Right kidney (tissue), 1 donor: ENCODE measurements around the gene ACOXL.

ENCODE experiments used
- DNase-seq: peaks from one replicate; pipeline ENCODE4 v3.0.0-alpha.2; 2016

The ACOXL gene

DNA sequence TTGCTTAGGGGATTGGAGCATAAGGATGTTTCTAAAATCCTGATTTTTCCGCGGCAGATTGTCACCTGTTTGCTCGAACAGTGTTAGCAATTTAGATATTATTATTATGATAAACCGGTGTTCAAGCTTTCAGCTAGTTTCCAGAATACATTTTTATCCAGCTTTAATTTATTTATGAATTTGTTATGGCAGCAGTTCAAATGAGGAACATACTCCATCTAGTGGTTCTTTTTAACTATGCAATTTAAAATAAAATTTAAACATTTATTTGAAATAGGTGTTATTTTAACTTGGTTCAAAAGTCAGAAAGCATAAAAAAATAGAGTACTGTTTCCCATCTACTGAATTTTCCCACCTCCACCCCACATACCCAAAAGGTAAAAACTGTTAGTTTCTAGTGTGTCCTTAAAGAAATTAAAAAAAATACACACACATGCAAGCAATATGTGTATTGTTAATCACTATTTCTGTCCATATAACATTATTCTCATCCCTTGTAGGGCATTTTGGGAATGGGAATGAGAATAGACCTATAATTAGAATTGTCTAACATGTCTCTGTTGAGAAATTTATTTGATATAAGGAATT lies 23.2 kb downstream of the ACOXL start:
- DNase-seq, result no peak

- no peak for DNase-seq
These were observed 27.0 kb downstream of the ACOXL start for GRCh38 chr2:110759411-110759810.

DNA sequence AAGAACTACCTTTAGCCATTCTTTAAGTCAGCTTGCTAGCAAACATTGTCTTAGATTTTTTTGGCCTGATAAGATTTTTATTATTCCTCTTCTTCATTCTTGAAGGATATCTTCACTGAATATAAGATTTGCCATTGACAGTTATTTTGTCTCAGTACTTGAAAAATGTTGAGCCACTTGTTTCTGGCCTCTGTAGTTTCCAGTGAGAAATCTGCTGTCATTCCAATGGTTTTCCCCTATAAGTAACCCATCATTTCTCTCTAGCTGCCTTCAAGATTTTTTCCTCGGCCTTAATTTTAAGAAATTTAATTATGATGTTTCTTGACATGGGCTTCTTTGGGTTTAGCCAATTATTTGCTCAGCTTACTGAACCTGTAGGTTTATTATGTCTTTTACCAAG lies 32.6 kb downstream of the ACOXL start:
- DNase-seq, result no peak

GRCh38 chr2:110766291-110766690 lies 33.9 kb downstream of the ACOXL start:
- no peak for DNase-seq

DNA sequence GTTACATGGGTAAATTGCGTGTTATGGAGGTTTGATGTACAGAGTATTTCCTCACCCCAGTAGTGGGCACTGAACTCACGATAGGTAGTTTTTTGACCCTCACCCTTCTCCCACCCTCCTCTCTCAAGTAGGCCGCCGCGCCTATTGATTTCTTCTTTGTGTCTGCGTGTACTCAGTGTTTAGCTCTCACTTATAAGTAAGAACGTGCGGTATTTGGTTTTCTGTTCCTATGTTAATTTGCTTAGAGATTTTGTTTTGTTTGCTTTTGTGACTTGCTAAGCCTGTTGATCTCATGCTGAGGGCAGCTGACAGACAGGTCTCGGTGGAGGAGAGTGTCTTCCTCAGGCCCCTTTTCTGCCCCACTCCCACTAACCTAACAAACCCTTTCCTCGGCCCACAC lies 36.2 kb downstream of the ACOXL start:
- no peak for DNase-seq

- no peak for DNase-seq
These were observed 38.1 kb downstream of the ACOXL start for GRCh38 chr2:110770404-110770958.

GRCh38 chr2:110770959-110771431 lies 38.6 kb downstream of the ACOXL start:
- no peak for DNase-seq

DNA sequence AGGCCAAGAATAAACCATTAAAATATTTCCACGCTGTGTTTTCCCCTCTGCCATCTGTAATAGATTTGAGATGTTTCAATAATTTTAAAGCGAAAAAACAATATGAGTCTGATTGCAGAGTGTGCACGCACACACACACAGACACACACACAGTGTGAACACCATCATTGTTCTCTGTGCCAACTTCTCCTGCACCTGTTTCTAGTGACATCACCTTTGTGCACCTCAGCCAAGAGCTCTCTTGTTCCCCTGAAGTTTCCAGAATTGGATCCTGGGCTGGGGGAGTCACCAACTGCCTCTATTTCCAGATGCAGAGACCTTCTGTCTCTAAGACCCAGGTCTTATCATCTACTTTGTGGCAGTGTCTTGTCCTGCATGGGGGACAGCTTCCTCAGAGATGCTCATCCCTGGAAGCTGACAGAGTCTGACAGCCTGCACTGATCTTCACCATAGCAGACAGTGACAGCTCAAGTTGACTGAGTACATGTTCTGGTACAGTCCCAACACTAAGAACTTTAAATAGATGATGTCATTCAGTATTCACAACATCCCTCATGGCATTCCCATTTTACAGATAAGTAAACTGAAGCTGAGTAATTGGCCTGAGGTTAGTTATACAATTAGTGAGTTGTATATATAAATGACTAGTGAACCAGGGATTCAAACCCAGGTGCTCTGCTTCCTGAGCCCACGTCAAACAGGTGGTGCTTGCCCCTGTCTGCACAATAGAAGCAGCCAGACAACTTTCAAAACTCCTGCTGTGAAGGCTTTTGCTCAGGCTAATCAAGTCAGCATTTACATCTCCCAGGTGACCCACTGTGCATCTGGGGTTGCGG lies 39.4 kb downstream of the ACOXL start:
- no peak for DNase-seq

DNA sequence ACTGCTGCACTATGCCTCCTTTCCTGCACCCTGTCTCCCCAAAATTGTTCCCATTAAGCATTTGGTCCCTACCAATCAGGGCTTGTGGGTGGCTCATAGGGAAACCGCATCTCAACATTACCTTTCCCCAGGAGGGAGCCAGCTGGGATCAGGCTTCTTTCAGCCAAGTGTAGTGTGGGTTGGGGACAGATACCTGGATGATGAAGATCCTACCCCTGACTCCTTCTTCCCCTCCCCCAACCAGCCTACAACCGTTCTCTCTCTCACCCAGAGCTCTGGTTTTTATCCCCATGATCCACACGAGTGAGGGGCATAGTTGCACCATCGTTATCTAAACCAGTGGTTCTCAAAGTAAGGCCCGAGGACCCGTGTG lies 40.0 kb downstream of the ACOXL start:
- no peak for DNase-seq

DNA sequence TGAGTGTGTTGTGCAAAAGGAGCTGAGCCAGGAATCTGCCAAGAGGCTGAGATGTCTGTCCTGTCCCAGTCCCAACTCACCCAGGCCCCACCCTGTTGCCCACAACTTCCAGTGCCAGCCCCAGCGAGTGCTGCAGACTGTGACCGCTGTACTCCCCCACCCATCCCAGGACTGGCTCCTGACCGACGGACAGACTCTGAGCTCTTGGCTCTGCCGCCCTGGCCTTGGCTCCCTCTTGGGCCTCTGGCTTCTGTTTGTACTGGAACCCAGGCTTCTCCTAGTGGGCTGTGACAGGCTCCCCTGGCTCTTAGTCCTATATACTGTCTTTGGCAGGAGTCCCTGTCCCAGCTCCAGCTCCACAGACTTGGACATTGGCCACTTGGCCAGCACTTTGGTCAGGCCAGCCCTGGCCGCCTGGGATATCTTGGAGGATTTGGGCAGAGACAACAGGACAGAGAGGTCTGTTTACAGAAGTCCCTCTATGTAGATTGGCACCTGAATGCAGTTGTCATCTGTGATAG lies 41.1 kb downstream of the ACOXL start:
- DNase-seq, result no peak

- no peak for DNase-seq
These were observed 42.3 kb downstream of the ACOXL start for GRCh38 chr2:110774701-110775100.

DNA sequence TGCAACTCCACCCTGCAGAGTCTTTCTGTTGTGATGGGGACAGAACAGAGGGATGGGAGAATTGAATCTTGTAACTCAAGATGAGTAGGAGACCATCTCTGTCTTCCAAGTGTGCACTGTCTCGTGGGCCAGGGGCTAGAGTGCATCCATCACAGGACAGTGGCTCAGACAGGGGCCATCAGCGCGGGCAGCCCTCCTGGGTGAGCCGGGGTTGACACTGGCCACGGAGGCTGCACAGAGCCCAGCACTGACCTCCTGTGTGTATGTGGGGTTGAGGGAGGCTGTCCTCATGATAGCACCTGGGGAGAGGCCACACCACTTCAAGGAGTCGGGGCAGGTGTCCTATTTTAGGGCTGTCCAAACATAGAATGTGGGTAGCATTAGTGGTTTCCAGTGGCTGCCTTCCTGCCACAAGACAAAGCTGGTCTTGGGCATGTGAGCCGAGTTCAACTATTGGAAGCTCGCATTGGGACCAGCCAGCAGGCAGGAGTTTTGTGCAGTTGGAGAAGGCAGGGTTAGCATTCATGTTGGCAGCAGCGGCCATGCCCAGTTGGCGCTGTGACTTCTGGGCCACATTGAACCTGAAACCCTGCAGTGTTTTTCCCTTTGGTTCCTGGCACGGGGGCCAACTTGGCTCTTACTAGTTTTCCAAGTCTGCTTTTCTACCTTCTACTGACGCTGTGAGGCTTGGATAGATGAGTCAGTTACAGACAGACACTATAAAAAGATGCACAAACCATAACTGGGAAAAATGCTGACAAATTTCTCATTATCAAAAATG lies 45.3 kb downstream of the ACOXL start:
- DNase-seq, result no peak

- DNase-seq, result no peak
These were observed 48.1 kb downstream of the ACOXL start for GRCh38 chr2:110780461-110780860.

GRCh38 chr2:110783196-110783873 lies 51.0 kb downstream of the ACOXL start:
- no peak for DNase-seq

DNA sequence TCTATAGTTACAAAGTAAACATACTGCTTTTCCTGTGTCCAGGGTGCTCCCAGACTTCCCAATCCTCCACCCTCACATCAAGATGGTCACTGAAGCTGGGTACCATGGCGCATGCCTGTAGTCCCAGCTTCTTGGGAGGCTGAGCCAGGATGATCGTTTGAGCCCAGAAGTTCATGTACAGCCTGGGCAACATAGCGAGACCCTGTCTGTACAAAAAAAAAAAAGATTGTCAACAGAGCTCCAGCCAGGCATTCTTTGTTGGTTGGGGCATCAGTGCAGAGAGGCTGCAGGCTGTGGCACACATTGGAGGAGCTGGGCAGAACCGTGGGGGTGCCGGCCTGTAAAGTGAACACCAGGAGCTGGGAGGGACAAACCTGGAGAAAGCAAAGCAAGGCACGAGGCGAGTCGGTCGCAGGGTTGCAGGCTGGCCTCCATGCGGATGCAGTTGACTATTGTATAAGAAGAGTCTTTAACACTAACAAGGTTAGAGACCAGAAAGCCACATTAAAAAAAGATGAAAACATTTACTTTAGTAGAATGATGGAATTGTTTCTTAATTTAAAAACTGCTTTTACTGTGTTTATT lies 51.8 kb downstream of the ACOXL start:
- DNase-seq, result no peak

GRCh38 chr2:110785439-110785838 lies 53.1 kb downstream of the ACOXL start:
- DNase-seq, result no peak

- DNase-seq, result no peak
These were observed 56.6 kb downstream of the ACOXL start for GRCh38 chr2:110788976-110789375.

- no peak for DNase-seq
These were observed 57.3 kb downstream of the ACOXL start for GRCh38 chr2:110789706-110790105.

- DNase-seq, result no peak
These were observed 58.5 kb downstream of the ACOXL start for GRCh38 chr2:110790907-110791306.

DNA sequence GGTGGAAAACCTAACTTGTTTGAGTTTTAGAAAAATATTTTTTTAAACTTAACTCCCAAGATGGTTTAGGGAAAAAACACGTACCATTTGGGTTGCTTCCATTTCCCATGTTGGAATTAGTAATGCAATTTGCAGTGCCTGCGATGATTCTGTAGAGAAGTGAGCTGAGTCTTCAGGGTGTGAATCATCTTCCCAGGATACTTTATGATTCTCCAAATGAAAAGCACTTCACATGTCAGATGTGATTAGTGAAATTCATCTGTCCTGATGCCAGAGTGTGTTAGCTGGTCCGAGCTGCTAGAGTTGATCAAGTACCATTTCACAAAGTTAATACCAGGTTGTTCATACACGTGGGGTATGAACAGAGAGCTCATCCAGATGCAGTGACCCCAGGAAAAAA lies 59.1 kb downstream of the ACOXL start:
- DNase-seq, result no peak

DNA sequence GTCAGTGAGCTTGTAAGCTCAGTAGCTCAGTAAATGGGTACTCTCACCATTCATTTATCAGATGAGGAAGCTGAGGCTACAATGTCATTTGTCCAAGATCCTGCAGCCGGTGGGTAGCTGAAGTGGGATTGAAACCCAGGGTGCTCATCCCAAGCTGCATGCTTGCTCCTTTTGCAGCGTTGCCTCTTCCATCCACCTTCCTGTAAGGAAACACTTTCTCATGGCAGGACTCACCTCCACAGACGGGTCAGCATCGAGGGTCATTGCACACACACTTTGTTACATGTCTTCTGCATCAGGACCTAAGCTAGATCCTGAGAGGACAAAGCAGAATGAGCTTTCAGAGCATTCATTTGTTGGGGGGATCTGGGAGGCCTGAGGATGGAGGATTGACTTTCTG lies 60.7 kb downstream of the ACOXL start:
- DNase-seq, result no peak

DNA sequence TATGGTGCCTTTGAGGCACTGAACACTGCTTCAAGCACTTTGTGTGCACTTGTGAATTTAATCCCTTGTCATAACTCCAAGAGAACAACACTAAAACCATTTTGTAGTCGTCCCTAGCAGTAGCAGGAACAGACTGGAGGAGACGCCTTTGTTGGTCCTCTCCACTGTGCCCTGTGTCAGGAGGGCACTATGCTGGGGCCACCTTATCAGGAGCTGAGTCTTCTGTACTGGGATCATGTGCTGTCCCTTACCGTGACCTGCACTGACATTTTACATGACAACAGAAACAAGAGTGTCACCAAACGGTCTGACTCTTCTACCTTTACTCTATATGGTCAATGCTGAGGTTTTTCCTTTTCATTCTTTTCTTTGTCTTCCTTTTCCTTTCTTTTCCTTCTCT lies 62.0 kb downstream of the ACOXL start:
- DNase-seq, result no peak
